ENCODE data around the gene KATNAL1. TPM values are rescaled to one million over a fixed set of nuclear protein-coding genes. Genes with fewer than 3 reads are reported as not detected.

The KATNAL1 gene
- total RNA-seq, 1 donor from 2014 or later = 29.1 TPM

DNA sequence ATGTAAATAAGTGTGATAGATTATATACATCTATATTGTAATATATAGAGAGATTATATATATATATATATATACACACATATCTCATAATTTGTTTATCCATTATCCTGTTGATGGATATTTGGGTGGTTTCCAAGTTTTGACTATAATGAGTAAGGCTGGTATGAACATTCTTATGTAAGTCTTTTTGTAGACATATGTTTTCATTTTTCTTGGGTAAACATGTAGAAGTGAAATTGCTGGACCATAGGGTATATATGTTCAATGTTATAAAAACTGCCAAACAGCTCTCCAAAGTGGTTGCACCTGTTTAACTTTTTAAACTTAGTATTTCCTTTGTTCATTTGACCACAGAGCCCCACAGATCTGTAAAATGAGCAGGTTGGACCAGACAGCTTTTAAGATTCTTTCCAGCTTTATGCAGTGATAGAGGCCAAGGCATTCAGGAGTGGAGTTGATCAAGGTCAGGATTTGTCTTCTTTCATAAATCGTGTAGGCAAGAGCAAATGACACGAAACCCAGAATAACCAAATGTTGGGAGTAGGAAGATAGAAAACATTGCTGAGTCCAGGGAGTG lies 21.7 kb upstream of the KATNAL1 start:
- H3K27me3 Mint-ChIP-seq (ENCODE audit: low read depth) = no peaks in the 10 kb centered on the region
- H3K36me3 Mint-ChIP-seq (ENCODE audit: low read depth) = peaks cover 2% of the 10 kb centered on the region
- DNase-seq (ENCODE audit: low read depth, low spot score) = no peak
- peaks cover 10% of the 10 kb centered on the region for H3K4me1 Mint-ChIP-seq
- H3K9me3 Mint-ChIP-seq = no peaks in the 10 kb centered on the region
- no peak overlapping the region for H3K27ac Mint-ChIP-seq (ENCODE audit: unreplicated experiment)
- TF ChIP-seq, protein P1, sequence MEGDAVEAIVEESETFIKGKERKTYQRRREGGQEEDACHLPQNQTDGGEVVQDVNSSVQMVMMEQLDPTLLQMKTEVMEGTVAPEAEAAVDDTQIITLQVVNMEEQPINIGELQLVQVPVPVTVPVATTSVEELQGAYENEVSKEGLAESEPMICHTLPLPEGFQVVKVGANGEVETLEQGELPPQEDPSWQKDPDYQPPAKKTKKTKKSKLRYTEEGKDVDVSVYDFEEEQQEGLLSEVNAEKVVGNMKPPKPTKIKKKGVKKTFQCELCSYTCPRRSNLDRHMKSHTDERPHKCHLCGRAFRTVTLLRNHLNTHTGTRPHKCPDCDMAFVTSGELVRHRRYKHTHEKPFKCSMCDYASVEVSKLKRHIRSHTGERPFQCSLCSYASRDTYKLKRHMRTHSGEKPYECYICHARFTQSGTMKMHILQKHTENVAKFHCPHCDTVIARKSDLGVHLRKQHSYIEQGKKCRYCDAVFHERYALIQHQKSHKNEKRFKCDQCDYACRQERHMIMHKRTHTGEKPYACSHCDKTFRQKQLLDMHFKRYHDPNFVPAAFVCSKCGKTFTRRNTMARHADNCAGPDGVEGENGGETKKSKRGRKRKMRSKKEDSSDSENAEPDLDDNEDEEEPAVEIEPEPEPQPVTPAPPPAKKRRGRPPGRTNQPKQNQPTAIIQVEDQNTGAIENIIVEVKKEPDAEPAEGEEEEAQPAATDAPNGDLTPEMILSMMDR (conservative IDR thresholded peaks at IDR 0.05) = no peak
- H3K4me3 Mint-ChIP-seq = no peak overlapping the region

DNA sequence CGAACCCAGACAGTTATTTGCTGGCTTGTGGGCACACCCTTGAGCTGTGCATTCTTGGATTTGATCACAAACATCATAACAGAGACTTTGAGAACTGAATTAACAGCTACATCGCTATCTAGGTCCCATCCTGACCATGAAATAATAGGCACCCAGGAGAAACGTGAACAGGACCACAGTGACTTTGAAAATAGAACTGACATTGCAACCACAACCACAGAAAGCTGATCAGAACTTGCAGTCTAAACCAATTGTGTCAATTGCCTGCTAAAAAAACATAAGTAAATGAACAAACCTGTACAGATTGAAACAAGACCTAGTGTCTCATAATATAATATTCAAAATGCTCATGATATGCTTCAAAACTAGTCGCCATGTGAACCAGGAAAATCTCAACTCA lies 18.3 kb upstream of the KATNAL1 start:
- Mint-ChIP-seq H3K27ac (ENCODE audit: unreplicated experiment) (no peak overlapping the region), H3K27me3 (ENCODE audit: low read depth) (no peaks in the 10 kb centered on the region), H3K36me3 (ENCODE audit: low read depth) (no peaks in the 10 kb centered on the region), H3K4me1 (no peaks in the 10 kb centered on the region), H3K9me3 (no peaks in the 10 kb centered on the region), H3K4me3 (no peak overlapping the region)
- TF ChIP-seq, protein P1 (conservative IDR thresholded peaks at IDR 0.05) = no peak
- DNase-seq (ENCODE audit: low read depth, low spot score) = no peak

DNA sequence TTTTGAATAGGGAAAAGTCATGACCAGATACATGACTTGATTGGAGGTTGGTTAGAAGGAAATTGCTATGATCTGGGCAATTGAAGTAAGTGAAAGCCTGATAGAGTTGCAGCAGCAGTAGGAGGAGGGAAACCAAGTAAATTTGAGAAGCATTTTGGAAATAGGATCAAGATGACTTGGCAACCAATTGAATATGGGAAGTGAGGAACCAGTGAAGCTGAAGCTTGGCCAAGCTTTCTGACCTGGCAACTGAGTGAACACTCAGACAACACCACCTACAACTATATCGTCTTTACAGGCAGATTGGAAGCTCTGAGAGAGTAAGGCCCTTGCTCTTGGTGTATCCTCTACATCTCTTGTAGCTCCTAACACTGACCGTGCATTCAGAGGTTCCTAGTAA lies 16.2 kb upstream of the KATNAL1 start:
- TF ChIP-seq, protein P1 (conservative IDR thresholded peaks at IDR 0.05) = no peak
- no peak for DNase-seq (ENCODE audit: low read depth, low spot score)
- H3K27me3 Mint-ChIP-seq (ENCODE audit: low read depth) = no peaks in the 10 kb centered on the region
- no peak overlapping the region for H3K27ac Mint-ChIP-seq (ENCODE audit: unreplicated experiment)
- no peak overlapping the region for H3K4me3 Mint-ChIP-seq
- no peaks in the 10 kb centered on the region for H3K9me3 Mint-ChIP-seq
- H3K36me3 Mint-ChIP-seq (ENCODE audit: low read depth) = no peaks in the 10 kb centered on the region
- peaks cover 6% of the 10 kb centered on the region for H3K4me1 Mint-ChIP-seq

DNA sequence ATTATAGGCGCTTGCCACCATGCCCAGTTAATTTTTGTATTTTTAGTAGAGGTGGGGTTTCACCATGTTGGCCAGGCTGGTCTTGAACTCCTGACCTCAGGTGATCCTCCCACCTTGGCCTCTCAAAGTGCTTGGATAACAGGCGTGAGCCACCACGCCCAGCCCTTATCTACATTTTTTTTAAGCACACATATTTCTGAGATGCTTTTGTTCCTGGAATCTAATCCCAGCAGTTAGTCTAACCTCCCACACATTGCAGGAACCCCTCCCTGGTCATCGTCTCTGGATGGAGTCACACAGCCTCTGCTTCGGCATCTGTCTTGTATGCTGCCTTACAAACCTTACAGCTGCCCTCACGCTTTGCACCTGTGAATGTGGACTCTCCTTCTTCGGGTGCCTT lies 15.1 kb upstream of the KATNAL1 start:
- Mint-ChIP-seq H3K4me3 (no peak overlapping the region), H3K27me3 (ENCODE audit: low read depth) (no peaks in the 10 kb centered on the region), H3K9me3 (no peaks in the 10 kb centered on the region), H3K27ac (ENCODE audit: unreplicated experiment) (no peak overlapping the region), H3K36me3 (ENCODE audit: low read depth) (no peaks in the 10 kb centered on the region), H3K4me1 (peaks cover 6% of the 10 kb centered on the region)
- DNase-seq (ENCODE audit: low read depth, low spot score) = no peak
- TF ChIP-seq, protein P1 (conservative IDR thresholded peaks at IDR 0.05) = no peak

DNA sequence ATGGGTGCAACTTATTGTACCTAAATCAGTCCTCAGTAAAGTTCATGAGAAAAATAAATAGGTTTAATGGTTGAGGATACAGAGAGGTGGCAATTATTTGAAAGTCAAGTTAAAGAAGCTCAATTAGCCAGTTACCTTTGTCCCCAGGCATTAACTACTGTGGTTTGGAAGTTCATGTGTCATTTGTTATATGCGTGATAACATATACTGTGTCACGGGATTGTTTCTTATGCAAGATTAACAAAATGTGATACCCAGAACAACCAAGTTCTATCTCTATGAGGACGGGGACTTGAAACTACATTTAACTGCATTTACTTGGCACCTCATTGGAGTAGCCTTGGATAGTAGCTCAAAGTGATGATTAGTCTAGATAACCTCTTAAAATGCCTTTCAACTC lies 13.9 kb upstream of the KATNAL1 start:
- H3K4me1 Mint-ChIP-seq = peaks cover 6% of the 10 kb centered on the region
- no peaks in the 10 kb centered on the region for H3K36me3 Mint-ChIP-seq (ENCODE audit: low read depth)
- TF ChIP-seq, protein P1 (conservative IDR thresholded peaks at IDR 0.05) = no peak
- no peaks in the 10 kb centered on the region for H3K9me3 Mint-ChIP-seq
- H3K27ac Mint-ChIP-seq (ENCODE audit: unreplicated experiment) = no peak overlapping the region
- DNase-seq (ENCODE audit: low read depth, low spot score) = no peak
- no peak overlapping the region for H3K4me3 Mint-ChIP-seq
- H3K27me3 Mint-ChIP-seq (ENCODE audit: low read depth) = no peaks in the 10 kb centered on the region
